HG03060 (cell line): ENCODE results near the gene IL9.

ENCODE experiments used
- ATAC-seq: cut with Tn5 transposase; IDR thresholded peaks from one replicate; pipeline ENCODE4 v1.9.1; 2021; ENCODE audit warnings: low read depth, moderate number of reproducible peaks; ENCODE audit not compliant: unreplicated experiment

Gene IL9

DNA sequence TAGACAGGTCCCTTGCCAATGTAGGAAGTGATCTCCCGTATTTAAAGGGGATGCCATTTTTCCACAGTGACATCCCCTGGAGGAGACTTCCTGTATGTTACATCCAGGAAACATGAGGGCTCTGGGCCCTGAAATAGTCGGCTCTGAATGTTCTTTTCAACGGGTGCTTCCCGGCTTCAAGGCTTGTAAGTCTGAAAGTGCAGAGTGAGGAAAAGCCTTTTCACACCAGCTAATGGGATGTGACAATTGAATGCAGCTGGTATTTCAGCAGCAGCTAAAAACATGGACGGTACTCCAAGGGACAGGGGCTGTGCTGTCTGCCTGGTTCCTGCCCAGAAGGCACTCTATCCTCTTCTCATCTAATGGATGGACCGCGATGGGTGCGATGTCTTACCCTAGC is 1.4 kb downstream of the IL9 start:
- no peak for ATAC-seq

DNA sequence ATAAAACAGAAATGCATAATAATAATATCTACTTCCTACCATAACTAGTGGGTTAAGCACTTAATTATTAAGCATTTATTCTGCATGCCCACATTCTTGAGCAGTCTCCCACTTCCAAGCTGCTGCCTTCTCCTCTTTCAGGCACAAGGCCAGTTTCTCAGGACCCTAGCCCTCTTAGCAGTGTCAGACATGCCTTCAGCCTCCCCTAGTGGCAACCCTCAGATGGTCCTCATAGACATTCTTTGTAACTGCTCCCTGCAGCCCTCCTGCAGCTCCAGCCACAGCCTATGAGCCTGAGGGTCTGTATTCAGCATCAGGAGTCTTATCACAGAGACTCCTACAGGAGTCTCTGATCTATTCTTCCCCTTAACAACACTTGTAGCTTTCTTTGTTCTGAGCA is 3.9 kb downstream of the IL9 start:
- no peak for ATAC-seq

DNA sequence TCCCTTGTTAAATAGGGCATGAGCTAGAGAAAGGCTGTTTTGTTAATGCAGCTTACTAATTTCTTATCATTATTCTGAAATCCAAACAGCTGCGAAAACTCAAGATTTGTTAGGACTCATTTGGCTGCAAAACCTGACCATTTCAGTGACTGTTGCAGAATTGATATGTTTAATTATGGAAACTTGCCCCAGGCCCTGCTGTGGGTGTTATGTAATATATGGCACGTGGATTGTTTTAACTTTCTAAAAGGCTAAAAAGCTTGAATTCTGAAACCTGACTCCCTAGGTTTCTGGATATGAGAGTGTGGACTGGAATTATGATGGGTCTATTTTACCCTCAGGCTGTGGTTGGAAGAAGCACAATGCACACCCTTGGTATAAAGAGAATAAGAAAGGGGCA is 4.4 kb downstream of the IL9 start:
- no peak for ATAC-seq

DNA sequence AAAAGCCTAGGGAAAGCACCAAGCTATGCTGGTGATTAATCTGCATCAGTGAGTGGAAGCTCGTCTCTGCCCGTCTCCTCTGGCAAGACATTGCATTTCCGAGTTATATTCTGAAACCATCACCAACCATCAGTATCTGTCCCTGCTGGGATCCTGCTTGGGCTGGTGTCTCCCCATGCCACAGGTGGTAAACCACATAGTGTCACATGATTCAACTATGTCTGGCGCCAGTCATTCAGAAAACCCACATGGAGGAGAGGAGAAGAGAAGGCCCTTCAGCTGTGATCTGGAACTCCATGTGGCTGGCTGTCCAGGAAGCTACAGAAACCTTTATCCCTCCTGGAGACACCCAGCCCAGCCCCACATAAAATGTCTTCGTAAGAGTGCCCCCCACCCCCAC is 4.8 kb downstream of the IL9 start:
- peak; percentile 61 for ATAC-seq

DNA sequence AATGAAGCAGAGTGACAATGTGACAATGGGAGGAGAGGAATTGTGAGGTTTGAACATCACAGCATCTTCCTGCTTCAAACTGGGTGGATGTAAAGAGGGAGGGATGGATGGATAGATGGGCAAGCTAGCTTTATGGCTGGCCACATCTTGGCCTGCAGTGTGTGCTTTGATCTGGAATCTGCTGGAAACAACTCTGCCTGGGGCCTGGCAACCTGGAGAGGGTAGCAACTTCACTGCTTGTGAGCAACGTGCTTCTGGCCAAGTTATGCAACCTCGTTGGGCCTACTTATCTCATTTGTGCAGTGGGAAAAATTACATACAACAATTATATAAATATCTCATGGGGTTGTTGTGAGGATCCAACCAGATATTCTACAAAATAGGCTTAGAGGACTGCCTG is 5.3 kb downstream of the IL9 start:
- no peak for ATAC-seq

DNA sequence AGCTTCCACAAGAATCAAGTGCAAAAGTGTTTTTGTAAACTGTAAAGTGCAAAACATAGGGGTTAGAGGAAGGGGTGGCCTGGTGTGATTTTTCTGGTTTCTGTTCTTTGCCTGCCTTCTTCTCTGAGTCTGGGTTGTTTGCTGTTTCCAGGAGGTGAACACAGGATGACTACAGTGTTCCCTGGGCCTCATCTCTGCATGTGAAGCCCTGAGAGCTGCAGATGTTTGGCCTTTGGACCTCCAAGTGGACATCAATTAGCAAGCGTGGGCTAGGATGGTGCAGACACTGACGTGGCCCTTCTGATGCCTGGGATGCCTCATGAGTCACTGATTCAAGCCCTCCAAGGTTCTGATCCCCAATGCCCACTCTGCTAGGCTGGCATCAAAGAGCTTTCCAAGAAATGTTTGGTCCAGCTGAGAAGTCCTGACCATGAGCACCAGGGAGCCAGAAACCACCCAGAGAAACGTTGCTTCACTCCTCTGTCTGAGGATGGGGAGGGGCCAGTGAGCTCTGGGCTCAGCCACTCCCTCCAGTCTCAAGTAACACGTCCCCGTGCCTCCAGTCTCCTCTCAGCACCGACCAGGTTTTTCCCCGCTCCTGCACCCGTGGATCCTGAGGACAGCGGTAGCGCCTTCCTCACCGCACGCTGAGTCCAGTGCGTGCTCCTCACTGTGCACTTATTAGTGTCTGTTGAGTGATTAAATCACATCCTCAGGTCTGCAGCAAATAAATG is 7.6 kb downstream of the IL9 start:
- no peak for ATAC-seq

DNA sequence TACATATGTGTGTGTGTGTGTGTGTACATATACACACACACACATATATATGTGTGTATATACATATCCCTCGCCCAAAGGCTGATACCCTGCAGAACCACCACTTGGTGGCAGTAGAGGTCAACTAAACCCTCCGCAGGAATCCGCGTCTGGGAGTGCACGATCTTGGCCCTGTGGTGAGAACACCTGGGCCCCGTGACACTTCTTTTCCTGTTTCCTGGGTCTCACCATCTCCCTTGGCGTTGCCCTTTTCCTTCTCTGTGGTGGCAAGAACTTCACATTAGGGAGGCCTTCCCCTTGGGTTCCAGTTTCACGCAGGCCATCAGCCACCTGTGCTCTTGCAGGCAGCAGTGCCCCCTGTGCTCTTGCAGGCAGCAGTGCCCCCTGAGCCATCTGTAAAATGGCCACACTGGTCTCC is 8.2 kb downstream of the IL9 start:
- ATAC-seq, result peak; percentile 73

DNA sequence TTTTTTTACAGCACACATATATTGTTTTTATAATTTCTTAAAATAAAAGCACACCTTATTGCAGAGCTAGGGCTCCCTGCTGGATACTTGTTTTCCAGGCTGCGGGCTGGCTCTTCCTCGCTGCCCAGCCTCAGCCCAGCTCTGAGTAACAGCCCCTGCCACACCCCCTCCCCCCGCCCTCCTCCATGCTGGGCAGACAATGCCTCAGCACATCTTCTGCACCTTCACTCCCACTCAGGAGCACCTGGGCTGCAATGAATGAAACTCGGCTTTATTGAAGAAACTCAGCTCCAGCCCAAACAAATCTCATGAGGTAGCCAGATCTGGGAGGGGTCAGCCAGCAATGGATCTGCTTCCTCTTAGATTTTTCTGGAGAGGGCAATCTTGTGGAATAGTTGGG is 9.5 kb downstream of the IL9 start:
- no peak for ATAC-seq

DNA sequence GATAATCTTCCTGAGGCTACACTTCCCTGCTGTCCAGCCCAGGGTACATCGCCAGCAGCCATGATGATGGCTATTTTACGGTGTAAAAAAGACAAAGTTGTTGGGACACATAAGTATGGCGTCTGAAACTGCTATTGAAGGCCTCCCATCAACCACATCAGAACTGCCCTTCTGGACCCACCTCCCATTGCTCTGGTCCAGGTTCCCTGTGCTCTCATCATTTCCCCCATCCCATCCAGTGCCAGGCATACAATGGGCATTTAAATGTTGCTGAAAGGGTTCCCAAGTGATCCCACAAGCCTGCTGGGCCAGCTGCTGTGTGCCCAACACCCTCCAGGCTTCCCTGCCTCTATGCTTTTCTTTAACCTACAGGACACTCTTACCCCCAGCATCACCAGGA is 10.6 kb downstream of the IL9 start:
- no peak for ATAC-seq

DNA sequence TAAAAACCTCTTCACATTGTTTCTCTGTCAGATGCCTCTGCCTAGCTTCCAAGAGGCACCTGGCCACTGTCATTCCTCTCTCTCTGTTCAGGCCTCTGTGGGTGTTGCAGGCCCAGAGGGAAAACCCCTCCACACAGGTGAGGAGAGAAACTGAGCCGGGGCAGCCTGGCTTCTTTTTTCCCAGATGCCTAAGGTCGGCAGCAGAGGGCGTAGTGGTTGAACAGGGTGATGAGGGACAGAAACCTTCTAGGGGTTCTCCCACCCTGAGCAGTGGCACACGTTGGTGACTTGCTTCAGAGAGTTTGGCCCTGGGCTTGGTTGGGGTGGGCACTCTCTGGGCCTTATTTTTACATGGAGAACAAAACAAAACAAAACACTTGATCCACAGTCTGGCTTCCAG is 12.2 kb downstream of the IL9 start:
- ATAC-seq, result no peak

DNA sequence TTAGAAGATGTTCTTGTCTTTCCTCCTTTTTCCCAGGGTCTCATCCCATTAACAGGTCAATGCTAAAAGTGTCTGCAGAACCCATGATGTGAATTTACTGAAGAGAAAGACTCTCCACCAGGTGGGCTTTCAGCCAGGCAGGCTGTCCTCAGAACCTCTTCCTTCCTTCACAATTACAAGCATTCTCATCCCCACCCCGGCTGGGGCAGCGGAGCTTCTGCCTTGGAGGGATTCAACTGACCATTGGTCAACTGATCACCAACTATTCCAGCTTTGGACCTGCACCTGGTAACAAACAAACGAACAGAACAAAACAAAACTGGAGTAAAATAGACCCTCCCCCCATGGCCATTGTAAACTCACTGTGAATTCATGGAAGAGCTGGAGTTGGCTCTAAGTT is 12.6 kb downstream of the IL9 start:
- ATAC-seq, result no peak

DNA sequence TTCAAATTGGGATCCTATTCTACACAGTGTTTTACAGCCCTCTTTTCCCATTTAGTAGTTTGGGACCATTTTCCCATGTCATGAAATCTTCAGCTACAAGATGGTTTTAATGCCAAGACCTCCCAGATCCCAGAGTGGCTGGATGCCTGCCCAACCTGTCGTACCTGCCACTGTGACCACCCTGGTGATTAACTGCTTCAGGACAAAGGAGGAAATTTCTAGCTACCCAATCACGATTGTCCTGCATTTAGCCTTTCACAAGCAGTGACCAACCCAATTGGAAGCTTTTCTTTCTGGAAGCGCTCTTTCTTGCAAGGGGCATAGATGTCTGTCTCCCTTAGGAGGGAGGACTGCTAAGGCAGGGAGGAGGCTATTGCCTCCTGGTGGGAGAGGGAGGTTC is 13.8 kb downstream of the IL9 start:
- ATAC-seq, result no peak

DNA sequence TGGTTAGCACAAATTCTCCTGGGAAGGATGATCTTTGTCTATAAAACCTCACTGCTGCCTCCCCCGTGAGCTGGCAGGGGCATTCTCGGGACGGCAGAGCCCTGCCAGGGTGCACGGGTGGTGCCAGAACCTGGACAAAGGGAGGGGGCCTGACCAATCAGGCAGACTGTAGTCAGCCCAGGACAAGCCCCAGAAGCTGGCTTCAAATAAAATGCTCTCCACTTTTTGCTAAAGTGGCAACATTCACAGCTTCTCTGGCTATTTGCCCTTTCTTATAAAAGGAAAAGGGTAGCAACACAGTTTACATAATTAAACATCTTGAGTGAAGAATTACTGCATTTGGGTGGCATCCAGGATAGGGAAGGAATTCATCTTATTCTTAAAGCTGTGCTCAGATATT is 14.4 kb downstream of the IL9 start:
- ATAC-seq, result no peak

DNA sequence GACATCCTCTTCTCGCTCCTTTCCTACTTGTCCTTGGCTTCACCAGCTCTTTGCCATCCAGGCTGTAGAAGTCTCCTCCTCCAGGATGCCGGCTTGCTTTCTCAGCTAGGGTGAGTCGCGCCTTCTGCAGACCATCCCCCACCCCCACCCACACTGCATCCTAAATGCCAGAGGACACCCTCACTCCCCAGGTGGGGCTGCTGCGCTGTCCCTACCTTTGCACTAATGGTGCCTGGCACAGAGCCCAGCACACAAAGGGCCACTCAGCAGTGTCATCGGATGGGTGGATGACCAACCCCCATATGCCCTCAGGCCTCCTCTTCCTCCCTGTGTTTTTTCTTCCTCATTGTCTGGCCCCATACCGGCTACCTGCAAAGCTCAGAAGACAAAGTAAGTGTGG is 14.8 kb downstream of the IL9 start:
- ATAC-seq, result no peak

DNA sequence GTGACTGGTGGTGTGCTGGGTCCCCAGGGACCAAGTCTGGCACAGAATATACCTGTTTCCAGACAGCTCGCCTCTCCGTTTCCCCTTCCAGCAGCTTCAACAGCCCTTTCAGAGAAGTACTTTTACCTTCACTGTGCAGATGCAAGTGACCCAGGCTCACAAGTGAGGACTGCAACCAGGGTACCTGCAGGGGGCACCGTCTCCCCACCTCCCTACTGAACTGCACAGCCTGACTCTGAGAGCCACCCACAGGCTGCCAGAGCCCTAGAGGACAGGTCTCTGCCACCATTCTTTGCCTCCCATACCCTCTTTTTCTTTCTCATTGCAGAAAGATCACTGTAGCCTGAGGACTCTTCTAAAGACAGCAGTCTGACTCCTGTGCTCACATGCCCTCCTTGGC is 15.4 kb downstream of the IL9 start:
- no peak for ATAC-seq

DNA sequence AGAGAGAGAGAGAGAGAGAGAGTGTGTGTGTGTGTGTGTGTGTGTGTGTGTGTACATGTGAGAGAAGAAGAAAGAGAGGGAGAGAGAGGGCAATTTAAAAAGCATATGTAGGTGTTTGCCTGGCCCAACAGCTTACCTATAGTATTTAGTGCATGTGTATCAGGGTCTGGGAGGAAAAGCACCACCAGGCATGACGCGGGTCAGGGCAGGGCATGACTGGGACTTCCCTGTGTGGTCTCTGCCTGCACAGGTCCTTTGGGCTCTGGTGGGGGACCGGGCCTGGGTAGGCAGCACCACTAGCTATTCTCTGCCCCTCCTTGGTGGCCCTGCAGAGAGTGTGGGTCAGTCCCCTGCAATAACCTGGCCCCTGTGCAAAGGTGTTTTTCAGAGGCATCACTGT is 16.1 kb downstream of the IL9 start:
- ATAC-seq, result no peak

DNA sequence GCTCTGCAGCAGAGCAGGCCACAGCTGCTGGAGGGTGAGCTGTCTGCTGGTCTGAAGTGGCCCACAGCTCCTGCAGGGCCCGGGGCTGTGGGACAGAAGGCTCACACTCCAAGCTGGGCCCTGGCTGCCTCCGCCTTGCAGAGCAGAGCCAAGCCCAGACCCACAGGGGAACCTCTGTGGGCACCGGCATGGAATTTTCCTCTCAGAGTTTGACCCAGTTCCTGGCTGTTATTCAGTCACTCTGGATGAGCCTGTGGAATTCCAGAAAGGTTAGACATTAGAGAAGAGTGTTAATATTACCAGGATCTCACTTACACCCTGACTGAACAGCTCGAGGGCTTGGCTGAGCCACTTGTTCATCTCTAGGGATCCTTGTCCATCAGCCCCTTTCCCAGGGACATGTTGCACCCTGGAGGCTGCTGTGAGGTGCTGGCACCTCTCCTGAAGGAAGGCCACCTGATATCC is 17.5 kb downstream of the IL9 start:
- ATAC-seq, result no peak

DNA sequence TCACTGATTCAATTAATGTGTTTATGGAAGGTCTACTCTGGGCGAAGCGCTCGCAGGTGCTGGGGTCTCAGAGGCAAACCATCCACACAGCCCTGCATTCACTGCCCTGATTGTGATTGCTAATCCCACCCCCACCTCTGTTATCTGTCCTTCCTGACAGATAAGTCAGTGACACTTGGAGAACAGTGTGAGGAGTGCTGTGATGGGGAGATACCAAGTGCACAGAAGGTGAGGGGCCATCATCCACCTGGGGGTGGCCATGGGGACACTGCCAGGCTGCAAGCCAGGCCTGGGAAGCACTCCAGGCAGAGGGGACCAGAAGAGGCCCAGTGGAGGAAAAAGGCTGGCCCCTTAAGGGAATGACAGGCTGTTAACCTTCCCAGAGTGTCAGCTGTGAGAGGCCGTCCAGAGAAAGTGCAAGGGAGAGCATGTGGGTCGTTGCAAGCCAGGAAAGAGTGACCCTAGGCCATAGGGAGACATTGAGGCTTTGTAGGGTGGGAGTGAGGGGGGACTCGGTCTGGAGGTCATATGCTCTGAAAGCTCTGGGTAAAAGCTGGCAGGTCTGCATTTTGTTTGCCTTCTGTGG is 18.0 kb downstream of the IL9 start:
- ATAC-seq, result no peak

DNA sequence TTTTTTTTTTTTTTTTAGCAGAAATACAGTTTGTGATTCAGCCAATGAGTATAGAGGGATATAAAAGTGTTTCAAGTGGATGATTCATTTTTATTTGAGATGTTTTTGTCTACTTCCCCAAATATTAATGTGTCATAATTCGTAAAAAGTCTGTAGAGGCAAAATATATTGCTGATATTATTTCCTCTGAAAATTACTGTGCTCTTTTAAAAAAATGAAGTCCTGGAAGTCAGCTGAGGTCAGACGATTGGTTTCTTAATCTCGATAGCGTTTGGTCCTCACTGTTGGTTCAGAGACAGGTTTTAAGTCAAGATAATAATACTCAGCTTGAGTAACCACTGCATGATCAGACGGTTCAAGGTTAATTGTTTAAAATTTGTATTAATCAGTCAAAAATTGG is 19.5 kb downstream of the IL9 start:
- no peak for ATAC-seq

DNA sequence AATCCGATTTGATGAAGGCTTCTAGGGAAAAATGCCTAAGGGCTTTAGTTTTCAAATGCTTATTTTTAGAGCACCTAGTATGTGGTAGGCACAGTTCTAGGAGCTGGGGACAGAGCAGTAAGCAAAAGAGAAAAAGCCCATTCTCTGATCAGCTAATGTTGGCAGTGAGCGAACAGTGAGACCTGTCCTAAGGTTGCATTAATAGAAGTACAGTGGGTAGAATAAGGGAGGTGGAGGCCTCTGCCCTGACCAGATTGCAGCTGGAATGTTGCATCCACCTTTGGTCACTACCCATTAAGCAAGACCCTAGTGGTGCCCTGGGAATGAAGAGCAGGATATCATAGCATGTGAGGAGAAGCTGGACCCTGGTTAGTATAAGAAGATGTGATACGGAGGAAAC is 20.1 kb downstream of the IL9 start:
- no peak for ATAC-seq

DNA sequence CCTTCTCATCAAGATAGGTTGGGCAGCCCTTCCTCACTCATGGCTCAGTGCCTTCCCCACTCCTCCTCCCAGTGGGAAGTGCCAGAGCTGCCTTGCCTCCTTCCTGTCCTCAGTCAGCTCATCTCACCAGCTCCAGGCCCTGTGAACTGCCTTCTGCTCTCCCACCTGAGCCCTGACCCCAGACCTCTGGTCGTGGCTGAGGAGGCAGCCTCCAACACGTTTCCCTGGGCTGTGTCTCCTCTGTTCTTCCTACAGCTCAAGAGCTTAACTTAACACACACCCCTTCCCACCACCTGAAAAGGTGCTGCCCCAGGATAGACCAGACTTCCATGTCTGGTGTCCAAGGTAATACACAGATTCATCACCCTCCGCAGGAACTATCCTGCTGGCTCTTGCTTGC is 21.2 kb downstream of the IL9 start:
- no peak for ATAC-seq

DNA sequence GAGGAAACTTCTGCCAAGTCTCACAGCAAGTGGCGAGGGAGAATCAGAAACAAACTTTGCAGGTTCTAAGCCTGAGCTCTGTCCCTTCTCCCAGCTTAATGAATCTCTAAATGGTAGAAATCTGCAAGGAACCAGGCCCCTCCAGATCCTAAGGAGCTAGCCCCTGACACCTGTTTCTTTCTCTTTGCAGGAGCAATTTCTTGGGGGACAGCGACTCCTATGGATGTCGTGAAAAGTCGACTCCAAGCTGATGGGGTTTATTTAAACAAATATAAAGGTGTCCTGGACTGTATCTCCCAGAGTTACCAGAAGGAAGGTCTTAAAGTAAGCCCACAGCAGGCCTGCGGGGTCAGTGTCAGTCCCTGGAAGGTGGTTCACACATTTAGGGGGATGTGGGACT is 21.8 kb downstream of the IL9 start:
- no peak for ATAC-seq
